ENCODE data around the gene MBD1.
"Not testable (repeated sequence)": the region's sequence is repeated elsewhere in the genome, so short reads cannot be mapped to it uniquely, and the experiment has no call there.

MBD1 gene

GRCh38 chr18:50249576-50249975 lies 31.7 kb downstream of the MBD1 start:
- TF ChIP-seq CTCF (IDR thresholded peaks at IDR 0.05; ENCODE audit: low read depth, low read length, missing control alignments), result no peak
- no peak overlapping the region for H3K4me3 ChIP-seq (replicated peaks; ENCODE audit: low read depth, low read length)
- no peak for DNase-seq (ENCODE audit: extremely low read depth, low read depth)

- DNase-seq (ENCODE audit: extremely low read depth, low read depth), result no peak
- no peak overlapping the region for H3K4me3 ChIP-seq (replicated peaks; ENCODE audit: low read depth, low read length)
- TF ChIP-seq CTCF (IDR thresholded peaks at IDR 0.05; ENCODE audit: low read depth, low read length, missing control alignments), result no peak
Measured at GRCh38 chr18:50247561-50247960, 33.8 kb downstream of the MBD1 start.

- not testable (repeated sequence) for H3K4me3 ChIP-seq (replicated peaks; ENCODE audit: low read depth, low read length); DNase-seq (ENCODE audit: extremely low read depth, low read depth)
Measured at GRCh38 chr18:50241768-50242167, 39.6 kb downstream of the MBD1 start.

GRCh38 chr18:50240080-50240563 lies 41.2 kb downstream of the MBD1 start:
- H3K4me3 ChIP-seq (replicated peaks; ENCODE audit: low read depth, low read length), result no peak overlapping the region
- TF ChIP-seq CTCF (IDR thresholded peaks at IDR 0.05; ENCODE audit: low read depth, low read length, missing control alignments), result no peak
- DNase-seq (ENCODE audit: extremely low read depth, low read depth), result no peak

GRCh38 chr18:50232419-50232818 lies 48.9 kb downstream of the MBD1 start:
- H3K4me3 ChIP-seq (replicated peaks; ENCODE audit: low read depth, low read length), result no peak overlapping the region
- no peak for DNase-seq (ENCODE audit: extremely low read depth, low read depth)
- TF ChIP-seq CTCF (IDR thresholded peaks at IDR 0.05; ENCODE audit: low read depth, low read length, missing control alignments), result no peak

- no peak for TF ChIP-seq CTCF (IDR thresholded peaks at IDR 0.05; ENCODE audit: low read depth, low read length, missing control alignments)
- no peak for DNase-seq (ENCODE audit: extremely low read depth, low read depth)
- no peak overlapping the region for H3K4me3 ChIP-seq (replicated peaks; ENCODE audit: low read depth, low read length)
Measured at GRCh38 chr18:50231621-50232020, 49.7 kb downstream of the MBD1 start.

- not testable (repeated sequence) for H3K4me3 ChIP-seq (replicated peaks; ENCODE audit: low read depth, low read length); DNase-seq (ENCODE audit: extremely low read depth, low read depth)
Measured at GRCh38 chr18:50220249-50220648, 61.1 kb downstream of the MBD1 start.
